ENCODE measurements around the gene RRAGD.
A peak's percentile ranks its signal among the peaks of the same experiment; 100 is the strongest.

The RRAGD gene

DNA sequence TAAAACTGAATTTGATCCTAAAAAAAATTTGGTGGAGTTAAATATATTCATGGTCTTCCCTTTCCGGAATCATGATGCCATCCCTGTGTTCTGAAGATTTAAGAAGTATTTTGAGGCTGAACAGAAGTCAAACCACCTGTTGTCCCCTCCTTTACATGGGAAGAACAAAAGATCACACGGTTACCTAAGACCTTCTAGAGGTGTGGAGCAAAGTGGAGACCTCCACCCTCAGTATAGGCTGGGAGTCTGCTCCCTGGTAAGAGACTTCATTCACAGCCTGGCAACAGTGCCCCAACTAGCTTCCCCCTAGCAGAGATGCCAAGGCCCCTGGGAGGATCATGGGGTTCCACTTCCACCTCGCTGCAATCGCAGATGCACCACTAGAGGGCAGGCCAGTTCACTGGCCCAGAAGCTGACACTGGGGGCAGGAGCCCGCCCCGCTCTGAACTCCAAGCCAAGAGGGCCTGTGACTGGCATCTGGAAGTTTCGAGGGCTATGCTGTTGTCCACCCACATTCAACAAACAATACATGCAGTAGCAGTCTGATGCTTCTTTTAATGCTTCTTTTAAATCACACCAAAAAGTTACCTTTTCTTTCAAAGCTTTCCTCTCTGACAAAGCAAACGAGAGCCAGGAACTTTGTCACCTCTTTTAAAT lies 40.1 kb downstream of the RRAGD start:
- DNase-seq = peak; percentile 88

DNA sequence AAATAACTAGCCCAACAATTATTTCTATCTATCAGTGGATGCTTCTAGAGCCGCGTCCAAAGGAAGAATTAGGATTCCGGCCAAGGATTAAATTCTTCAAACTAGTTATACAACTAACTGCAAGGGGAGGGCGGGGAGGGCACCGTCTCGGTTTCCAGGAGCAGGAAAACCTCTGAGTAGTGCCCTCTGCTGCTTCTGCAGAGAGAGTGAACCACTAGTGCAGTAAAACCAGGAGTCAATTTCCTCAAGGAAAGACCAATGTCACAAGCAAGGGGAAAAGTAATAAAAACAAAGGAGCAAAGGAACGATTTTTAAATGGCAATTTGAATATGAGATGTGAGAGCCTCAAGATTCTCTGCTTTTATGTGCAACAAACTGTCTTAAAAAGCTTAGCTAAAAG lies 43.1 kb downstream of the RRAGD start:
- no peak for DNase-seq

DNA sequence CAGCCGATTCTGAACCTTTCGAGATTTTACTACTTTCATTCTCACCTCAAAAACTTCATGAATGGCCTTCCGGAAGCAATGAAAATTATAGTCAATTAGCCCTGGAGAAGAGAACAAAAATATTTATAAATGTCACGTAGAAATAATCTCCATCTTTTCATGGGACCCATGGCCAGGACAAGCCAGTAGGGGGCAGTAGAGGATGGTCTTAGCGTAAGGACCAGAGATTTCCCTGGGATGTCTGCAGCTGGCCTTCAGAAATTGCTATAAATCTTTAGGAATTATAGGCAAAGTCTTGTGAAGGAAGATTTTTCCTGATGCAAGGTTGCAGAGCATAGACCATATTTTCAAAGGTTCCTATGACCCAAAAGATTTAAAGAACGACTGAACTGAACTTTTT lies 44.0 kb downstream of the RRAGD start:
- DNase-seq = peak; percentile 86

DNA sequence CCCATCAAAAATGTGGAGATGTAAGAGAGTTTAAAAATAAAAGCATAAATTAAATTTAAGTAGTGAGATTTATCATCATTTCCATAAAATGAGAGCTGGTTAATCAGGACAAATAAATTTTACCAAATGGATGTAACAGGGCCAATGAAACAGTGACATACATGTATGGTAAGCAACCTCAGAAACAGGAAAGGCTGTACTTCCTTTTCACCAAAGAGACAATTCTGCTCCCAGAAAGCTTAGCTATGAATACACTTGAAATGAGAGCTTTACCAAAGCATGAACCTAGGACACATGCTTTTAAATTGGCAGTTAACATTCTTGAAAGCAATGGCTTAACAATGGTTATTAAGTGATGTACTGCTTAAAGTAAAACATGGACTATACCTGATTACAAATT lies 47.5 kb downstream of the RRAGD start:
- no peak for DNase-seq

DNA sequence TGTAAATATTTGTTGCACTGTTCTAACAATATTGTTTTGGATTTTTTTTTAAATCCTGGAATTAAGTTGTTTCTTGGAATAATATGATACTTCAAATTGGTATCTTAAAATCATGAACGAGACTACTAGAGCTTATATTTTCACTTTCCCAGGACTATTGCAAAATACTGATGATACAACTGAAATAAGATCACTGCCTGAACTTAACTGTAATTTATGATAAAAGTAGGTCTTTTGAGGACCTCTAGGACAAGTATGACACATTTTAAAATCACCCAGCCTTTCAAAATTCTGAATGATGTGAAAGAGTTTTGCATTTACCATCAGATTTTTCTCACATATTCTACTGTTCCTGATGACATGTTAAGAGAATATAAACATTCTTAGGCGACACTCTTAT lies 50.9 kb downstream of the RRAGD start:
- peak; percentile 82 for DNase-seq

DNA sequence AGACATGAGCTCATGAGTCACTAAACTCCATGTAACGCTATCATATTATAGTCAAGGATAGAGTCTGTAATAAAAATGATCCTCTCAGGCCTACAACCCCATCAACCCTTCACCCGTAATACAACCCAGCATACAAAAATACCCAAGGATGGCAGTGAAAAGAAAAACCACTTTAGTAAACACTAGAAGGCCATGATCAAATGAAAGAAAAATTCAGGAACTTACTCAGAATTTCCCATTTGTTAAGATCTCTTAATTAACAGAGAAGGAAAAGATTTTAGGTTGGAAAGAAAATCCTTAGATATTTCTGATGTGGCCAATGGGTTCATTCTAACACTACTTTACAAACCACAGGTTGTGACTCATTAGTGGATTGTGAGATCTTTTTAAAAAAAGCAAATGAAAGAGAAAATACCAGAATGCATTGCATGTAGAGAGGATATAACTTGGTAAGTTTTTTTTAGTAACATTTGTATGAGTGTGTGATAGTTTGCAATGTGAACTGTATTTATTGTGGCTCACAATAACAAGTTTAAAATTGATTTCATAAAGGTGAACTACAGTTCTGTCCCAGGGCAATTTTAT lies 51.6 kb downstream of the RRAGD start:
- DNase-seq = peak; percentile 76

DNA sequence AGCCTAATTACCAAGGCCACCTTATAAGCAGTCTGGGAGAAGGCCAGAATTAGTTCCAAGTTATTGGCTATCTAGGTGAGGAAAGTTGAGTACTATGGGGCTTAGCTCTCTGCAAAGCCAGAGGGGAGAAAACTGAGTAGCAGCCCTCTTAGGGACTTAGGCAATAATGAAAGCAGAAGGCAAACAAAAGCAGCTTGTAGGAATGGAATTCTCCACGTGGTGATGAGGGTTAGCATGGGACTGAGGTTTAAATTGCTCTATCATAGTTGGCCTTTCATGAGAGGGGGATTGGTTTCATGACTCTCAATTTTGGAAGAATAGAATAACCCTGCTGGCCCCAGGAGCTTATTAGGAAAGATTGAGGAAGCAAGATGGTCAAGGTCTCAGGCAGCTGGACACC lies 52.5 kb downstream of the RRAGD start:
- DNase-seq = peak; percentile 65

DNA sequence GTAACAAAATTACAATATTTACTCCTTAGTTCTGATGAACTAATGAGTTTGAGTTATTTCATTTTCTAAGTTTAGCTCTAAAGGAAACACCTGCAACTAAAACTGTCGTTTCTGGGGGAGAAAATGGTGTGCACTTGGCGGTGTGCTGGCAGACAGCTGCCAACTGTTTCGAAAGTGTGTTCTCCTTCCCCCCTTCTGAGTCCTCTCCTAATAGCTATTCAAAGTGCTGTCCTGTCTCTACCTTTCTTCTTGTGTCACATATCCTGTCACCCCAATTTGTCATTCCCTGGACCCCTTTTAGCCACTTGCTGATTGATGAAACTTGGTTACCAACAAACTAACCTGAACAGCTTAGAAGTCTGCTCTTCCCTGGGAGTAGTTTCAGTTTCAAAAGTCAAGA lies 54.7 kb downstream of the RRAGD start:
- DNase-seq = peak; percentile 14

DNA sequence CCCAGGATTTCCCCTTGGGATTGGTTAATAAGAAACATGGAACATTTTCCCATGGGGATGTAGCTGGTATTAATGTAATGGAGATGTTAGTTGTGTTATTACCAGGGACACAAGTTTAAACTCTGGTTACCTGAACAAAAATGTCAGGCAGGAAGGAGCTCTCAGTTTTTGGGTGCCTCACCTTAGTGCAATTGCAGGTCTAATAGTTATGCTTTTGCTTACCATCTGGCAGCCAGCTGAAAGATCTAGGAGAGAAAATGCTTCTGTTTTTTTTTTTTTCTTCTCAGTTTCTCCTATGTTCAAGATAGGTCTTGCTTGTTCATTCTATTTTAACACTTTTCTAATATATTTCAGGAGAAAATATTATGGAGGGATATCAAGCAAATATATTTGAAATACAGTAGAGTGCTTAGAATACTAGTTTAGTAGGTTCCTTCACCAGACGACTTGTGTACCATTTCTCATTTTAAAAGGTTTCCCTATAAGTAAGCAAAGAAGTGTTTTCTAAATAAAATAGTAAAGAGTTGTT lies 55.4 kb downstream of the RRAGD start:
- no peak for DNase-seq

DNA sequence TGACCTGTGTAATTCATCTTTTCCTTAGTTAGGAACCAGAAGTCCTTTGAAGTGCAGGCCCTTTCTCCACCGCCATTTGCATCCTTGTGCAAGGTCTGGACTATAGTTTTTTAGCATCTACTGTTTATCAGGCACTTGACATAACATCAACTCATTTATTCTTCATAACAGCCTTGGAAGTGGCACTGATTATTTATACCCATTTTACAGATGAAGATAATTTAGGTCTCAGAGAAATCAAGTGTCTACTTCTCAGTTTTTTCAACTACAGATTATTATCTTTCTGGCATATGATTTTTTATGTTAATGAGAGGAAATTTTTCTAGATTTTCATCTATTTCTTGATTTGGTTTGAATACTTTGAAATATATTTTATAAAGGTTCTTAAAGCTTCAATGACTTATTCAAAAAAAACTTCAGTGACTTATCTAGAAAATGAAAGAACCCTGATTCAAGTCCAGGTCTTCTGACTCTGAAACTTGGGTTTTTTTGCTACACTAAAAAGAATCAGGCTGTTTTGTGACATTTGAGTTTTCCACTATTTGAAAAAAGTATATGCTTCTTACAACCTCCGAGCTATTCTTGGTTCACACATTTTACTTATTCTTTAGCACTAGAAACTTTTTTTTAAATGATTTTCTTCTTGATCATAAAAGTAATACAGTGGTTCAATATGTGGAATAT lies 56.4 kb downstream of the RRAGD start:
- DNase-seq = no peak

DNA sequence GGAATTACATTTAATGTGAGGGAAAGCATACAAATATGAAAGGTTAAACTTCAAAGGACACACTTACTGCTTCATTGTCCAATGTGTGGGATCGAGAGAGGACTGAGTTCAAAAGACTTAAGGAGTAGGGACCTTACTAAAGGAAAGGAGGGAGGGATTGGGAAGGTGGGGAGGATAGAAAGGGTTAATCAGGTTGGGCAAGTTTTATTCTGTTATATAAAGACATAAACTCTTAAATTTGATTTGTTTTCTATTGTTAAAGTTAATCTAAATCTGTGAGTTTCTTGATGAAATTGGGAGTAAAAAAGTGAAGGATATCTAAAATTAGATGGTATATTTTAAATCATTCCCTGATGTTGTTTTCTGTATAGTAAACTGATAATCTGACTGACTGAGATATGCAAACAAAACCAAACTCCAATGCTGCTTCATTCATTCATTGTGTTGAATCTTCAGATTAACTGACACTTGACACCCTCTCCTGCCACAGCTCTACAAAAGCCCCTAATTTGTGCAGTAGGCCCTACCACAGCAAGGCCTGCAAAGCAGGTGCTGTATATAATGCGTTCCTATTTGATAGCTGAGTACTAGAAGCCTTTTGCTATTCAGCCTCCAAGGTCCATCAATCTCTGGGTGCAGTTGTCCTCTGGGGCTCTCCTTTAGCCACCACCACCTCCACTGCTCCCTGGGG lies 58.2 kb downstream of the RRAGD start:
- no peak for DNase-seq

DNA sequence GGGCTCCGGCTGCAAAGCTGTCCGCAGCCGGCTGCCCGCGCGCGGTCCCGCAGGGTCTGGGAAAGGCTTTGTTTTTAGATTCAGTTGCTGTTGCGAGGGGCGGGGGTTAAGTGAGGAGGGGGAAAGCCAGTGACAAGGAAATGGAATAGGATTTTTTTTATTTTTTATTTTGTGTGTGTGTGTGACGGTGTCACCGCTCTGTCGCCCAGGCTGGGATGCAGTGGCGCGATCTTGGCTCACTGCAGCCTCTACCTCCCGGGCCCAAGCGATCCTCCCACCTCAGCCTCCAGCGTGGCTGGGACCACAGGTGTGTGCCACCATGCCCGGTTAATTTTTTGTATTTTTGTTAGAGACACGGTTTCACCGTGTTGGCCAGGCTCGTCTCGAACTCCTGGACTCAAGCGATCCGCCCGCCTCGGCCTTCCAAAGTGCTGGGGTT lies 58.9 kb downstream of the RRAGD start:
- DNase-seq = no peak

DNA sequence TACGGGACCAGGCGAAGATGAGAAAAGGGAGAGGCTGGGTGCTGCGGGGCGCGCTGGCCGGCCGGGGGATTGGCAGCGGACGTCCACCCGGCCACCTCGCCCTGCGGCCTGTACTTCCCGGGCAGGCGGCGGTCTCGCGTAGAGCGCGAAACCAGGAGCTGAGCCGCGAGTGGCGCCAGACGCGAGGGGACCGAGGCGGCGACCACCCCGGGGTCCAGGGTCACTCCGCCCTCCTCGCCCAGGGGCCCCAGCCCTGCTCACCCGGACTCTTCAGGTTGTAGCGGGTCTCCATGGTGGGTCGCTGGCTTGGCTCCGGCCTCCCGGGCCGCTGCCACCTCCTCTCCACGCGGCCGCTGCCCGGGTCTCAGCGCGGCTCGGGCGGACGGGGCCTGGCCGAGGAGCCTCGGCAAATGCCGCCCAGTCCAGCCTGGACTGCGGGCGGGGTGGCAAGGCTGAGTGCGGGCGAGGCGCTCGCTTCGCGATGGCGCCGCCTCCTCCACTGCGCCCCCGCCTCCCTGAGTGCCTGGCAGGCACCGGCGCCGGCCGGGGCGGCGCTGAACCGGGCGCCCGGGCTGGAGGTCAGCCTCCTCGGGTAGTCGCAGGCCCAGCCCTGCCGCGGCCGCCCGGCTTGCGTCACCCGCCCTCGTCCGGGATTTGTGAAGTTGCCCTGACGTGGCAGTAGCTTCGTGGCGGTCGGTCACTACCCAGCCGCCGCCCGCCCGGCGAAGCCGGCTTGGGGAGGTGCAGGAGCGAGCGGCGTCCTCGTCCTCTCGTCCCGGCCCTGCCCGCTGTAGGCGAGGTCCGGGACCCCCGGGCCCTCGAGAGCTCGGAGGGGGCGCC lies 59.6 kb downstream of the RRAGD start, which contains the start of gene UBE2J1:
Gene UBE2J1, minus strand, starts transcription at position 445 of the 840 bp plus-strand sequence. Its CDS starts 153 bp downstream, at position 292.
- peak; percentile 98 for DNase-seq

DNA sequence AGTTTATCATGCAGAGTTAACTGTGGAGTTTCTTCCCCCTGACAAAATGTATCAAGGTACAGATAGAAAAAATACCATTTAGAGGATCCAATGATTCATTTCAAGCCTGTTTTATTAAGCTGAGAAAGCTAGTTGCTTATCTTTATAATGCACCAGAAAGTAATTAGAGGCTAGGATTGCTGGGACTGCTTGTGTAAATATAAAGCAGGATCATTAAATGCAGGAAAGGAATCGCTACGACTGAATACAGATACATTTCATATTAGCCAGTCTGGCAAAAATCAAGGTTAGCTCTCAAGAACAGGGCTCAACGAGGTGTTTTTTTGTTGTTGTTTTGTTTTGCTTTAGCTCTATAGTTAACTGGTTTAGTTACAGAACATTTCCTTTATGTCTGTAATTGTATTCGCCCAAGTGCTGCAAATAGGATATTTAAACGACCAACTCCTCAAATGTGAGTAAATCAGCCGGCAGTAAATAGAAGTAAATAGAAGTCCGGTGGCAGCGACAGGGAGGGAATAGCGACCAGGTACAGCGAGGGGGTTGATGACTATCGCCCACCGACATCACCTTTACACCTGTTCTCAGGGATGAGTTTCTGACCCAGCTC lies 60.3 kb downstream of the RRAGD start:
- DNase-seq = peak; percentile 13

DNA sequence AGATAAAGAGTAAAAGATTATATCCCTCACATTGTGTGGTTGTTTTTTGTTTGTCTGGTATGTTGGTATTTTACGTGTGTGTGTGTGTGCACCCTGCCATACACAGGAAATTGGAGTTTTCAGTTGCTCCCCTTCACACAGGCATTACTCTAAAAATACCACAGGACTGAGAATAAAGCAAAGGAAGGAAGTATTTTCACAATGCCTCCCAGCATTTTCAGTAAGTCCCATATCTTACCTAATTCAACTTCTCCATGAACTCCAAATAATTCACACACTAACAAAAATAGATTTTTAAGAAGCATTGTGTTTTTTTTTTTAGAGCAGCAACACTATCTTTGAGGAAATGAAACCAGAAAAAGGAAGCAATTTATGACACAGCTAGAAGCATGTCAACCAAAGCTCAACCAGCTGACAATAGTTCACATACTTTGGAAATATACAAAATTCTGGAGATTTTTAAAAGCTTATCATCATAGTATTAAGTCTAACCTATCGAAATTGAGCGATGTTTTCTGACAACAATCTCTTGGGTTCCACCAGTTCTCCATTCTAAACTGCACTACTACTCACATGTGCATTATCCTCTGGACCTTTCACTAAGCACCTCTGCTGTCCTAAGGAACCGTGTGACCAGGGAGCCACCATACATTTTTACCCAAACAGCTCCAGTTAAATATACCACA lies 61.6 kb downstream of the RRAGD start:
- DNase-seq = peak; percentile 91

DNA sequence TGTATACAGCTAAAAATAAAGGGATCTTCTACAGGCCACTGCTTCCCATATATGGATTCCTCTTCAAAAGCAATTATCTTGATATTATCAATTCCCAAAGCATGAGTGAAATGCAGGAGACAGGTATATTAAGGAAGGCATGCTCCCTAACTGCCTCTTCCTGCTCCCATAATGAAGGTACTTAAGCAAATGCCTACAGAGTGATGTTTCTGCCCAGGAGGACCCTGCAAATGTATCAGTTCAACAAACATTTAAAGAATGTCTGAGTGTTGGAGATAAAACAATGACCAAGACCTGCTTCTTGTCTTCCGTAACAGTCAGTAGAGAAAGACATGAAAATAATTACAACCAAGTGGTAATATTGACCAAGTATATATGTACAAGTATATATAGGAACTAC lies 63.7 kb downstream of the RRAGD start:
- no peak for DNase-seq

DNA sequence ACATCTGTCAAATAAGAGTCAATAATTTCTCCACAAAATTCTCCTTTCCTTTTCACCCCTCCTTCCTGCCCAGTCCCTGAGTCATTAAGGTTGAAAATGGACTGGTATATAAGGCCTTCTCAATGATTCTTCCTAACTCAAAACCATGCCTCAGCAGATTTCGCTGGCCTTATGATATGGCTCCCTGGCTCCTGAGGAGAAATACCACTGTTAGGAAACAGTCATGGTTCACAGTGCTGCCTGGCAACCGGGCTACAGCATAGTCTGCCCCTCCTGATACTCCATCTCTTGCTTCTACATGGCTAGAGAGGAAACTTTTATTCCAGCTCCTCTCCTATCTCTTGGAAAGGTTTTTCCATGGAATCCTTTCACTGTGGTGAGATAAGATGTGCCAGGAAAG lies 64.2 kb downstream of the RRAGD start:
- DNase-seq = peak; percentile 28

DNA sequence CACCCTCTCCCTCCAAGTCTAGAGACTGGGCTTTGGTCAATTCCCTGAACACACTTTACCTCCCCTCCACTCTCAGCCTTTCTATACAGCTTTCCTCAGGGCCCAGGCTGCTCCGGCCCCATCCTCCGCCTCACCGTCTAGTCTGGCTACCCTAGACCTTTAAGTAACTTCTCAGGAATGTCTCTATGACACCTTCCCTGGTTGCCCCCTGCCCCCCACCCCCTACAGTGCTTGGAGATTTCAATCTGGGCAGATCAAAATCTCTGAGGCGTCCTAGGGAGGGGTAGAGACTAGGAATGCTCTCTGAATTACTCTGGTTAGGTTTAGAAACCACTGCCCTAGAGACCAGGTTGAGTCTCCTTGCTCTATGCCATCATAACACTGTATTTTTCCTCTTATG lies 65.6 kb downstream of the RRAGD start:
- no peak for DNase-seq

DNA sequence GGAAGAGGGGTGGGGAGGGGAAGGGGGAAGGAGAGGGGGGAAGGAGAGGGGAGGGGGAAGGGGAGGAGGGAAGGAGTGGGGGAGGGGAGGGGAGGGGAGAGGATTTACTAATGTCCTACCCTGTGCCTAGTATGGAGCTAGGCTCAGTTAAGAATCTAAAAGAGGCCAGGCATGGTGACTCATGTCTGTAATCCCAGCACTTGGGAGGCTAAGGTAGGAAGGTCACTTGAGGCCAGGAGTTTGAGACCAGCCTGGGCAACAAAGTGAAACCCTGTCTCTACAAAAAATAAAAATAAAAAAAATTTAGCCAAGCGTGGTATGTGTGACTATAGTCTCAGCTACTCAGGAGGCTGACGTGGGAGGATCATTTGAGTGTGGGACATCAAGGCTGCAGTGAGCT lies 72.5 kb downstream of the RRAGD start:
- DNase-seq = no peak

DNA sequence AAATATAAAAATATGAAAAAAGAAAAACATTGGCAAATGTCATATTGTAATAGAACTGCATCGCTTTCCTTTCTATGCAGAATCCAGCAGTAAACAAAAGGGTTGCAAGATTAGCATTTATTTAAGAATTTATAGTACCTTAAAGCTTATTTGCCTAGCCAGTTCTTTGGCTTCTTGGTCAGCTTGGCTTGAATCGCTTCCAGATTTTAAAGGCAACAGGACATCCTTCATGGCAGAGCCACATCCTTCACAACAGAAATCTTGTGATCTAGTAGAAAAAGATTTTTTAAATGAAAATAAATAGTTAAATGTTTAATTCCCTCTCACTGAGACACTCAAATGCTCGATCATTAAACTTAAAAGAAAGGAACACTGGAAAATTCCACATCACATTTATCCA lies 76.9 kb downstream of the RRAGD start:
- no peak for DNase-seq

DNA sequence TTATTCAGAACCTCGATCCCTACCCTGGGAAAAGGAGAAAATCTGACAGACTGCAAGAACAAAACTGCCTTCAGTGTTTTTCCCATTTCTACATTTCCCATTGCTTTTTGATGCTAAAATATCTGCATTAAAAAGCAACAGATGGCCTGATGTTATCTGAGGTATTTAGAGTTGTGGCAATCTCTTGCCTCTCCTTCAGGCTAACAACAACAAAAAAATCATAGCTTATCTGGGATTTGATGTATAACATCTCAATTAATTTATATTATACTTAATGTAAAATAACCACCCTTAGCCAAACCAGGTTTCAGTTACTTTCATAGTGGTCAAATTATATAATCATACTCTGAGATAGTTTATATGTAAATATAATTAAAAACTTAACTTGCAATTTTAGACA lies 81.2 kb downstream of the RRAGD start:
- no peak for DNase-seq

Data from suppressor macrophage treated with lipopolysaccharide for 4 hours (primary cell).